NK-92 (cell line): ENCODE measurements around the gene SYNGR3.

Experiments used
- DNase-seq: peaks from one replicate; lab custom pipeline; 2025; ENCODE audit not compliant: unreplicated experiment; lab: John Stamatoyannopoulos, UW

Gene SYNGR3

GRCh38 chr16:1976951-1977874 is 12.6 kb upstream of the SYNGR3 start:
- DNase-seq = no peak

DNA sequence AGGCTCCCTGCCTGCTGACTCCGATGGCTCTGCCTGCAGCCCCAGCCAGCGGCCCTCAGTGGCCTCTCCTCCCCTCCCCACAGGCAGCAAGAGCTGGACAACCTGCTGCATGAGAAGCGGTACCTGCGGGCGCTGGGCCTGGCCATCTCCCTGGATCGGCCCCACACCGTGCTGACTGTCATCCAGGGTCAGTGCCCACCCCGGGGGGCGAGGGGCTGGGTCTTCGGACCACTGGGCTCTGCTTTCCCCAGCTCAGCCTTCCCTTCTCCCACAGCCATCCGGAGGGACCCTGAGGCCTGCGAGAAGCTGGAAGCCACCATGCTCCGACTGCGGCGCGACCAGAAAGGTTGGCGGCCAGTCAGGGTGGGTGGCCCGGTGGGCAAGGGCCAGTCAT is 11.9 kb upstream of the SYNGR3 start:
- no peak for DNase-seq

DNA sequence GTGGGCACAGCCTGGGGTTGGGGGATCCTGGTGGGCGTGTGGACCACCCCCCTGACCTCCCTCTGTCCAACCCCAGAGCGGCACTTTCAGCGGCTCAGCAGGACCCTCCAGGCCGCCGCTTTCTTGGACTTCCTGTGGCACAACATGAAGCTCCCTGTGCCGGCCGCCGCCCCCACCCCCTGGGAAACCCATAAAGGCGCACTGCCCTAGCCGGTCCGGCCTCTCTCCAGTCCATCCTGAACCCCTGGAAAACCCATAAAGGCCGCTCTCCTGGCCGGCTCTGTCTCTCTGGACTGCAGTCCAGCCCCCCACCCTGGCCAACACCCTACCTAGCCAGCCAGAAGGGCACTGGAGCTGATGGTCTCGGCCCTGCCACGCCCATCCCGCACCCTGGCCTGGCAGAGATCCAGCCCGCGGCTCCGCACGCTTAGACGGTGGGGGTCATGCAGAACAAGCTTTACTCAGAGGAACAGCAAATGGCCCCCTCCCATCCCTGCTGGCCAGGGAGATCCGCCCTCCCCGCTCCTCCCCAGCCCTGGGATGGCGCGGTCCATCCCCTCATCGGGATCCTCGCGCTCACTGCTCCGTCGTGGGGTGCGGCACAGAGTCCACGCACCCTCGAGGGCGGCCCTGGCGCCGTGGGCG is 11.2 kb upstream of the SYNGR3 start:
- no peak for DNase-seq

DNA sequence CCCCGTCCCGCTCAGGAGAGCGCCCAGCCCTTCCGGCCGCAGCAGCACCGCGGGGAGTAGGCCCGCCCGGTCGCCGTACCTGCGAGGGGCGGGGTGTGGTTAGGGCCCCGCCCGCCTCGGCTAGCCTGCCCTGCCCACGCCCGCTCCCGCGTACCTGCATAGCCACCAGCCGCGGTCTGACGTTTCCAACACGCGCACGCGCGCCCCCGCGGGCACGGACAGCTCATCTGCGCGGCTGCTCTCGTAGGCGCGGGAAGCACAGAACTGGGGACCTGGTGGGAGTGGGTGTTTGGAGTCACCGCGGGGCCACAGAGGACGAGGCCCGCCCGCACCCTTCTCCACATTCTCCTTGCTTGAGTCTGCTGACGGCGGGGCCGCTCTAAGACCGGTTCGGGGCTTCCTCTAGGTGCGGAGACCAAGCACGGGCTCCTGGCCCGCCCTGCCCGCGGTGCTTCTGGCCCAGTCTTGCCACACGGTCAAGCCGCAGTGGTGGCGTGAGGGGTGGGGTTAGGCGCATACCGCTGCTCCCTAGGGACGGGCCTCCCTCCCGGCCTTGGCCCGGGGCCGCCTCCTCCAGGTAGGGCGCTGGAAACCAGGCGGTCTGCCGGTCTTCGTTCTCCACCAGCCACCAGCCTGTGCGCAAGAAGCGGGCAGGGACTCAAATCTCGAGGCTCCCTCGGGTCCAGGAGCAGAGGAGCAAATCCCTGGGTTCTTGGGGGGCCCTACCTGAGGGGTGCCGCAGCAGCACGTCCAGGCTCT is 10.3 kb upstream of the SYNGR3 start:
- DNase-seq = no peak

DNA sequence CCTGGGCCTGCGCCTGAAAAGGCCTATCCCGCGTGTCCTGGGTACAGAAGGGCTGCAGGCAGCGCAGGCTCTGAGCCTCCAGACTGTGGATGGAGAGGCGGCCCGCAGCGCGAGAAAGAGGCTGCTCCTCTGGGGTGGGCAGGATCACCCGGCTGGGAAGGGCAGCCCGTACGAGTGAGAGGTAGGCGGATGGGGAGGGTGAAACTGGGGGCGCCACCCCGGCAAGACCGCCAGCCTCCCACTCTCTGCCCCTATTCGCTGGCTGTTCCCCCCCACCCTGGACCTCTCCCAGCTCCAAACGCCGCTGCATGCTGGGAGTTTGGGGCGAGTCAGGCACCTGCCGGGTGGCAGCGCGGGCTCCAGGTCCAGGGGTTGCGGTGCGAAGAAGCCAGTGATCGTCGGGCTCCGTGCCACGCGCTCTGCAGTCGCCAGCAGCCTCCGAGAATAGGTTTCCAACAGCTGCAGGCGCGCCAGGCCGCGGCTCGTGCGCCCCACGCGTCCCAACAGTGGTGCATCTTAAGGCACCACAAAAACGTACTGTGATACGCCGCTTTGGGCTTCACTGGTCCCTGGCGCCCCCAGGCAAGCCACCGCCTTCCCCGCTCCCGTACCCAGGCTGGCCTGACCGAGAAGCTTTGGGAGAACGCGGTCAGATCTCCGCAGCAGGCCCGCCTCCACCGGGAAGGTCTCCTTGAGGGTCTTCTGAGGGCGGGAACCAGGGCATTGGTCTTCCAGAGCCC is 9.6 kb upstream of the SYNGR3 start:
- DNase-seq = no peak

GRCh38 chr16:1980770-1981087 is 9.0 kb upstream of the SYNGR3 start:
- no peak for DNase-seq

GRCh38 chr16:1981398-1981836 is 8.4 kb upstream of the SYNGR3 start, which contains the start of gene NOXO1:
NOXO1 (minus strand) TSS chr16:1981469; CDS start chr16:1981179, 290 bp downstream.
- DNase-seq = no peak

- DNase-seq = no peak
These were observed 7.7 kb upstream of the SYNGR3 start for GRCh38 chr16:1982013-1982433.

- no peak for DNase-seq
These were observed 6.7 kb upstream of the SYNGR3 start for GRCh38 chr16:1982991-1983543.

- no peak for DNase-seq
These were observed 6.0 kb upstream of the SYNGR3 start, which contains the start of gene GFER for GRCh38 chr16:1983544-1984346. GFER (plus strand) TSS chr16:1984193; CDS start chr16:1984219, 26 bp downstream.

DNA sequence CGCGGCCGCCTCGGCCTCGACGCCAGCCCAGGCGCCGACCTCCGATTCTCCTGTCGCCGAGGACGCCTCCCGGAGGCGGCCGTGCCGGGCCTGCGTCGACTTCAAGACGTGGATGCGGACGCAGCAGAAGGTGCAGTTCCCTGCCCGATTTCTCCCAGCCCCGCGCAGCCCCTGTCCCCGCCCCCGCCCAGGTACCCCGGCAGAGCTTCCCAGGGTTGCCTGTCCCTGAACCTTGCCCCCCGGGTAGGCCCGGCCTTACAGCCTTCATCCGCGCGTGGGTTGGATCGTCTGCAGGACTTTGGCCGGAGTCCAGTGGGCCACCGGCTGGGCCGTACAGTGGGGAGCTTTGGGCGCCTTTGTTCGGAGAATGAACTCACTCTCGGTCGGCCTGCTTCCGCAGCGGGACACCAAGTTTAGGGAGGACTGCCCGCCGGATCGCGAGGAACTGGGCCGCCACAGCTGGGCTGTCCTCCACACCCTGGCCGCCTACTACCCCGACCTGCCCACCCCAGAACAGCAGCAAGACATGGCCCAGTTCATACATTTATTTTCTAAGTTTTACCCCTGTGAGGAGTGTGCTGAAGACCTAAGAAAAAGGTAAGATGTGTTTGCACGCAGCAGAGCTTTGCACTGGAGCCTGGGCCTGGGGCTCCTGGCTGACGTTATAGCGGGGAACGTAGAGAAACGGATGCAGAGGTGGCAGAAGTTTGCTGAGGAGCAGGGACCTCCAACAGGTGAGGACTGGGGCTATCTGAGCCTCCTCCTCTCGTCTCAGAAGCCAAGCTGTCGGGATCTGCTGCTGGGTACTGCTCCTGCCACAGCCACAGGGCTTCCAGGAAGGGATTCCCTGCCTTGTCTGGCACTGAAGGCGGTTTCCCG is 5.2 kb upstream of the SYNGR3 start:
- DNase-seq = no peak

GRCh38 chr16:1985466-1986150 is 4.2 kb upstream of the SYNGR3 start:
- no peak for DNase-seq

- no peak for DNase-seq
These were observed 2.6 kb upstream of the SYNGR3 start for GRCh38 chr16:1987198-1987597.

DNA sequence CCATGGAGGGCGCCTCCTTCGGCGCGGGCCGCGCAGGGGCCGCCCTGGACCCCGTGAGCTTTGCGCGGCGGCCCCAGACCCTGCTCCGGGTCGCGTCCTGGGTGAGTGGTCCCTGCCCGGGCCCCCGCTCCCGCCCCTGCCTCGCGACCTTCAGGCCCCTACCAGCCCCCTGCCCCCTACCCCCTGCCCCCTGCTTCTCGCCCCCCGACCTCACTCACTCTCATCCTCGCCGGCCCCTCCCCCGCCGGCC is 256 bp downstream of the SYNGR3 start:
- DNase-seq = no peak

DNA sequence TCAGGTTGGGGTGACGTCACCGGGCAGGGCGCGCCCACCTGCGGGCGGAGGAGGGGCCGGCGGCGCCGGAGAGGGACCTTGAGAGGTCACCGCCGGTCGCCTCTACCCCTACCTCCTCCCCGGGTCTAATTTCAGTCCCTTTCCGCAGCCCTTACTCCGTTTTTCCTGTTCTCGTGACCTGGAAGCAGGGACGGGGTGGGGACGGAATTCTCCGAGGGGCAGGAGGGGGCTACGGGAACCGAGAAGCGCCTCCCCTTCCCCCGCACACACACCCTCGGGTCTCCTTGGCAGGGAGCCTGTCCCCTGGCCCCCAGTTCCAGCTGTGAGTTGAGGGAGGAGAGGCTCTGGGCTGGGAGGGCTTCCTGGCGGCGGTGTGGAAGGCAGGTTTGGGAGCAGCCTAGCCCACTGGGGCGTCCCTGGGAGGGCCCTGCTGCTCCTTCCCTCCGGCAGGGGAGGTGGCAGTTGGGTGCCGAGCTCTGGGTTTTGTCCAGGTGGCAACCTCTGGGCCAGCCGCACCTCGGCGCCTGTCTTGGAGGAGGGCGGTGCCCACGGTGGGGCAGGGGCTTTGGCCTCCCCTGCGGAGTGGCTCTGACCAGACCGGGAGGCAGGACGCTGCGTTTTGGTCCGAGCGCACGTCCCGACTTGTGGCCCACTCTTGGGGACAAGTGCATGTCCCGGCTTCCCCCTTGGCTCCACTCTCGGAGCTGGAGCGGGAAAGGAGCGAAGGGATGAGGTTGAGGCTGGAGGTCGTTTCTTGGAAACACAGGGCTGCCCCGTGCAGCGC is 773 bp downstream of the SYNGR3 start:
- DNase-seq = no peak

DNA sequence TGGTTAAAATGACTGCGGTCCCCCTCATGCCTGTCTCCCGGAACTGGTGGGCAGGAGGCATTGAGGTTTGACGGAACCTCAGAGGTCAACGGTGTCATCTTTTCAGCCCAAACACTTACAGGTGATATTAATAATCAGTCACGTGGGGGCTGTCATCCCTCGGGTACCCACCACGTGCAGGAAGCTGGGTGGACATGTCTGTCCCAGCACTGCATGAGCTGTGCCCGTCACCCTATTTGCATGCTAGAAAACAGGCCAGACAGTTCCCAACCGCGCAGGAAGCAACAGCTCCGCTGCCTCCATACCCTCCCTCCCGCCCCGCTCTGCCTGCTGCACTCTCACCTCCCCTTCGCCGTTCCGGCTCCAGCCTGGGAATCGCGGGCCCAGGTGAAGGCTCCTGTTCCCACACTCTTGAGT is 1.4 kb downstream of the SYNGR3 start:
- no peak for DNase-seq

DNA sequence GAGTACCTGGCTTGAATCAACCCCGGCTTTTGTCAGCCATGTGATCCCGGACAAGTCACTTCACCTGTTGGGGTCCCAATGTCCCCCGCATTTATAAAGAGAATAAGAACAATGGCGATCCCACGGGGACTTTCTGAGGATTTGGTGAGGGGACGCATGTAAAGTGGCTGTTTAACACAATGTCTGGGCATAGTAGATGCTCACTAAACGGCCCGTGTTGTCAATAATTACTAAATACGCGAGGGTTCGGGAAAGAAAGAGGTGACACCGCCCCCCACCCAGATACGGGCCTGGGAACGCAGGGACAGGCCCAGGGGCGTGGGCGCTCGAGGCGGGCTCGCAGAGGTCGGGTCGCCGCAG is 1.8 kb downstream of the SYNGR3 start:
- no peak for DNase-seq
